ENCODE results near the gene GARIN5B. TPM values are rescaled to one million over a fixed set of nuclear protein-coding genes. Genes with fewer than 3 reads are reported as not detected.

The GARIN5B gene
- total and polyA plus RNA-seq, 12 donors: not detected

GRCh38 chr19:55398200-55398925, 35.3 kb upstream of the GARIN5B start:
- no peak overlapping the region for H3K27ac ChIP-seq
- 74 to 87% (median 82%) methylated on average over 12 of the region's 12 CpGs for WGBS, 4 donors
- intact Hi-C loops (cut with DNase I): no loop called here
- no peaks in the 10 kb centered on the region for H3K4me1 ChIP-seq (replicated peaks in 1 of 2)
- H3K36me3 ChIP-seq (replicated peaks in 1 of 2): peaks cover 0 to 29% of the 10 kb centered on the region in 2 donors
- DNase-seq: no peak
- TF ChIP-seq POLR2A (IDR thresholded peaks at IDR 0.05): no peak
- no peak for TF ChIP-seq CTCF (IDR thresholded peaks at IDR 0.05)
- H3K27me3 ChIP-seq: no peaks in the 10 kb centered on the region
- H3K9me3 ChIP-seq (replicated peaks in 1 of 3): no peaks in the 10 kb centered on the region
- no peak overlapping the region for H3K4me3 ChIP-seq

GRCh38 chr19:55392820-55393761, 30.0 kb upstream of the GARIN5B start:
- no peak for TF ChIP-seq CTCF (IDR thresholded peaks at IDR 0.05)
- no peak for TF ChIP-seq POLR2A (IDR thresholded peaks at IDR 0.05)
- 61 to 67% (median 64%) methylated on average over 18 of the region's 18 CpGs for WGBS, 4 donors
- peaks cover 0 to 23% of the 10 kb centered on the region in 2 donors for H3K36me3 ChIP-seq (replicated peaks in 1 of 2)

GRCh38 chr19:55391702-55392615, 28.9 kb upstream of the GARIN5B start:
- no peaks in the 10 kb centered on the region for H3K9me3 ChIP-seq (replicated peaks in 1 of 3)
- peaks cover 11 to 27% of the 10 kb centered on the region in 2 donors for H3K4me1 ChIP-seq (replicated peaks in 1 of 2)
- TF ChIP-seq POLR2A (IDR thresholded peaks at IDR 0.05): no peak
- H3K36me3 ChIP-seq (replicated peaks in 1 of 2): peaks cover 0 to 34% of the 10 kb centered on the region in 2 donors
- no peak overlapping the region for H3K27ac ChIP-seq
- intact Hi-C loops (cut with DNase I): no loop called here
- no peak overlapping the region for H3K4me3 ChIP-seq
- WGBS, 4 donors: 79 to 89% (median 84%) methylated on average over 16 to 18 of the region's 18 CpGs
- no peaks in the 10 kb centered on the region for H3K27me3 ChIP-seq
- no peak for DNase-seq

More at GRCh38 chr19:55392820-55393761, 30.0 kb upstream of the GARIN5B start:
- no peak for DNase-seq
- Histone ChIP-seq H3K27ac (no peak overlapping the region), H3K9me3 (replicated peaks in 1 of 3) (no peaks in the 10 kb centered on the region), H3K4me1 (replicated peaks in 1 of 2) (peaks cover under 1 to 16% of the 10 kb centered on the region in 2 donors), H3K27me3 (no peaks in the 10 kb centered on the region), H3K4me3 (no peak overlapping the region)
- intact Hi-C loops (cut with DNase I): no loop called here

- TF ChIP-seq POLR2A (IDR thresholded peaks at IDR 0.05): no peak
- no peak for TF ChIP-seq CTCF (IDR thresholded peaks at IDR 0.05)
- peaks cover 0 to 35% of the 10 kb centered on the region in 2 donors for H3K36me3 ChIP-seq (replicated peaks in 1 of 2)
- H3K27me3 ChIP-seq: no peaks in the 10 kb centered on the region
- H3K27ac ChIP-seq: no peak overlapping the region
- no peaks in the 10 kb centered on the region for H3K9me3 ChIP-seq (replicated peaks in 1 of 3)
- DNase-seq: no peak
- 76 to 84% (median 80%) methylated on average over 9 to 12 of the region's 12 CpGs for WGBS, 4 donors
- no peak overlapping the region for H3K4me3 ChIP-seq
- H3K4me1 ChIP-seq (replicated peaks in 1 of 2): peaks cover 18 to 30% of the 10 kb centered on the region in 2 donors
- intact Hi-C loops (cut with DNase I): no loop called here
These were observed 28.2 kb upstream of the GARIN5B start for GRCh38 chr19:55391191-55391670.

Measured in adrenal gland (tissue), 12 donors.